HL-60 (cell line): ENCODE measurements around the gene ADGRA1.

ENCODE experiments used
- POLR2AphosphoS5 ChIP-seq: IDR thresholded peaks from 2 replicates; pipeline ENCODE4 v1.6.1; 2012; ENCODE audit warnings: low read depth
- SPI1 ChIP-seq: IDR thresholded peaks from 2 replicates; pipeline ENCODE4 v1.6.1; 2012; ENCODE audit warnings: low read depth, mild to moderate bottlenecking, borderline replicate concordance
- TF ChIP-seq, protein P1 (sequence below): IDR thresholded peaks from one replicate; pipeline ENCODE4 v1.5.1; 2011; ENCODE audit warnings: low read length, control low read depth, inconsistent platforms; ENCODE audit not compliant: insufficient read depth
- TF ChIP-seq, protein P2 (sequence below): IDR thresholded peaks from 2 replicates; pipeline ENCODE4 v1.6.1; 2012; ENCODE audit warnings: low read depth; ENCODE audit not compliant: insufficient replicate concordance

DNA sequence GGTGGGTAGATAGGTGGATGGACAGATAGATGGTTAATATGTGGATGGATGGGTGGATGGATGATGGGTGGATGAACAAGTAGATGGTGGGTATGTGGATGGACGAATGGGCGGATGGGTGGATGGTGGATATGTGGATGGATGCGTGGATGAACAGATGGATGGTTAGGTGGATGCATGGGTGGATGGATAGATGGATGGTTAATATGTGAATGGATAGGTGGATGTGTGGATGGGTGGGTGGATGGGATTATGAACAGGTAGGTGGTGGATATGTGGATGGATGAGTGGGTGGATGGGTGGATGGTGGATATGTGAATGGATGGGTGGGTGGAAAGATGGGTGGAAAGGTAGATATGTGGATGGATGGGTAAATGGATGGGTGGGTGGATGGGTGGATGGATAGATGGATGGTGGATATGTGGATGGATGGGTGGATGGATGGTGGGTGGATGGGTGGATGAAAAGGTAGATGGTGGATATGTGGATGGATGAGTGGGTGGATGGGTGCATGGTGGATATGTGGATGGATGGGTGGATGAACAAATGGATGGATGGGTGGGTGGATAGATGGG, 87.1 kb downstream of the ADGRA1 start:
- TF ChIP-seq POLR2AphosphoS5 (no peak), SPI1 (no peak)
- TF ChIP-seq, protein P1, sequence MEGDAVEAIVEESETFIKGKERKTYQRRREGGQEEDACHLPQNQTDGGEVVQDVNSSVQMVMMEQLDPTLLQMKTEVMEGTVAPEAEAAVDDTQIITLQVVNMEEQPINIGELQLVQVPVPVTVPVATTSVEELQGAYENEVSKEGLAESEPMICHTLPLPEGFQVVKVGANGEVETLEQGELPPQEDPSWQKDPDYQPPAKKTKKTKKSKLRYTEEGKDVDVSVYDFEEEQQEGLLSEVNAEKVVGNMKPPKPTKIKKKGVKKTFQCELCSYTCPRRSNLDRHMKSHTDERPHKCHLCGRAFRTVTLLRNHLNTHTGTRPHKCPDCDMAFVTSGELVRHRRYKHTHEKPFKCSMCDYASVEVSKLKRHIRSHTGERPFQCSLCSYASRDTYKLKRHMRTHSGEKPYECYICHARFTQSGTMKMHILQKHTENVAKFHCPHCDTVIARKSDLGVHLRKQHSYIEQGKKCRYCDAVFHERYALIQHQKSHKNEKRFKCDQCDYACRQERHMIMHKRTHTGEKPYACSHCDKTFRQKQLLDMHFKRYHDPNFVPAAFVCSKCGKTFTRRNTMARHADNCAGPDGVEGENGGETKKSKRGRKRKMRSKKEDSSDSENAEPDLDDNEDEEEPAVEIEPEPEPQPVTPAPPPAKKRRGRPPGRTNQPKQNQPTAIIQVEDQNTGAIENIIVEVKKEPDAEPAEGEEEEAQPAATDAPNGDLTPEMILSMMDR = no peak
- TF ChIP-seq, protein P2, sequence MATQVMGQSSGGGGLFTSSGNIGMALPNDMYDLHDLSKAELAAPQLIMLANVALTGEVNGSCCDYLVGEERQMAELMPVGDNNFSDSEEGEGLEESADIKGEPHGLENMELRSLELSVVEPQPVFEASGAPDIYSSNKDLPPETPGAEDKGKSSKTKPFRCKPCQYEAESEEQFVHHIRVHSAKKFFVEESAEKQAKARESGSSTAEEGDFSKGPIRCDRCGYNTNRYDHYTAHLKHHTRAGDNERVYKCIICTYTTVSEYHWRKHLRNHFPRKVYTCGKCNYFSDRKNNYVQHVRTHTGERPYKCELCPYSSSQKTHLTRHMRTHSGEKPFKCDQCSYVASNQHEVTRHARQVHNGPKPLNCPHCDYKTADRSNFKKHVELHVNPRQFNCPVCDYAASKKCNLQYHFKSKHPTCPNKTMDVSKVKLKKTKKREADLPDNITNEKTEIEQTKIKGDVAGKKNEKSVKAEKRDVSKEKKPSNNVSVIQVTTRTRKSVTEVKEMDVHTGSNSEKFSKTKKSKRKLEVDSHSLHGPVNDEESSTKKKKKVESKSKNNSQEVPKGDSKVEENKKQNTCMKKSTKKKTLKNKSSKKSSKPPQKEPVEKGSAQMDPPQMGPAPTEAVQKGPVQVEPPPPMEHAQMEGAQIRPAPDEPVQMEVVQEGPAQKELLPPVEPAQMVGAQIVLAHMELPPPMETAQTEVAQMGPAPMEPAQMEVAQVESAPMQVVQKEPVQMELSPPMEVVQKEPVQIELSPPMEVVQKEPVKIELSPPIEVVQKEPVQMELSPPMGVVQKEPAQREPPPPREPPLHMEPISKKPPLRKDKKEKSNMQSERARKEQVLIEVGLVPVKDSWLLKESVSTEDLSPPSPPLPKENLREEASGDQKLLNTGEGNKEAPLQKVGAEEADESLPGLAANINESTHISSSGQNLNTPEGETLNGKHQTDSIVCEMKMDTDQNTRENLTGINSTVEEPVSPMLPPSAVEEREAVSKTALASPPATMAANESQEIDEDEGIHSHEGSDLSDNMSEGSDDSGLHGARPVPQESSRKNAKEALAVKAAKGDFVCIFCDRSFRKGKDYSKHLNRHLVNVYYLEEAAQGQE = no peak
